Cardiac septum (tissue), 1 donor: ENCODE results near the gene CNPY1. TPM values are rescaled to one million over a fixed set of nuclear protein-coding genes. Genes with fewer than 3 reads are reported as not detected.

Source experiments
- DNase-seq: peaks from one replicate; pipeline ENCODE4 v3.0.0-alpha.2; 2020; ENCODE audit warnings: low spot score
- intact Hi-C: fragments of 100-400 bp; cut with DNase I; formaldehyde crosslinking; loops from one replicate; pipeline ENCODE4 v1.14.0; 2022
- total RNA-seq: library from RNA; stranded (reverse); fragmentation: NEBNext Ultra II Directional; extraction: Animal tissue kit (Norgen Biotek cat#: 25700); gene quantifications from one replicate; pipeline ENCODE4 v1.2.1, GENCODE V29; 2021
- donor health status: DM: no; HTN: no; CAD: no.

Gene CNPY1
- total RNA-seq, 1 donor from 2014 or later, result not detected

DNA sequence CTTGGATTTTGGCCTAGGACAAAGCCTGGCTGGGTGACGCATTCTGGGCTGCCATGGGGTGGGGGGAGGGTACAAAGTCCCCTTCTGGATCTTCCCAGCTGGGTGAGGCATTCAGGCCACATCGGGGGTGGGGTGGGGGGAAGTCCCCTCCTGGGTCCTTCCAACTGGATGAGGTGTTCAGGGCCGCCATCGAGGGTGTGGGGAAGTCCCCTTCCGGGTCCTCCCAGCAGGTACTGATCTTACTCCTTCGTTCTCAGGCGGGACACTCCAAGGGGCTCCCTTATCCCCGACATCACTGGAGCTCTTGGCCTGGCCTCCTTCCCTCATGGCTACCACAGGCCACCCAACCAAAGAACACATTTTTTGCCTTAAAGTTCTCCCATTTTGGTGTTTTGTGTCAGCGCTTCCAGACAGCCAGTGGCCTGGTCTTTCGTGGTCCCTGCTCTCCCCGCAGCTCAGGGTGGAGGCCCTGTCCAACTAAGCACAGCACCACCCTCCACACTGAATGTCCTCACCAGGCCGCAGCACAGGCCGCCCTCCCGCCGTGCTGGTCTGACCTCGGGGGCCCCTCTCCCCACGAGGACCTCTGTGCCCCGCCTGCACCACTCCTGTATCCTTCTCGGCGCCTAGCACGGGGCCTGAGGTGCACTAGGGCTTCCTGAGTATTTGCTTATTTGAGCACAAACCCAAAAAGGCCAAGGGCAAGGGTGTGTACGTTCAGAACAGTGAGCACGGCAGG is 49.9 kb downstream of the CNPY1 start:
- no peak for DNase-seq
- intact Hi-C loops, result no loop called here

GRCh38 chr7:155495440-155496248 is 50.7 kb downstream of the CNPY1 start:
- peak; percentile 68 for DNase-seq
- intact Hi-C loops, result no loop called here

GRCh38 chr7:155494551-155494950 is 51.8 kb downstream of the CNPY1 start:
- intact Hi-C loops, result no loop called here
- DNase-seq, result no peak

GRCh38 chr7:155493744-155494538 is 52.4 kb downstream of the CNPY1 start:
- DNase-seq, result peak; percentile 70
- intact Hi-C loops, result no loop called here

DNA sequence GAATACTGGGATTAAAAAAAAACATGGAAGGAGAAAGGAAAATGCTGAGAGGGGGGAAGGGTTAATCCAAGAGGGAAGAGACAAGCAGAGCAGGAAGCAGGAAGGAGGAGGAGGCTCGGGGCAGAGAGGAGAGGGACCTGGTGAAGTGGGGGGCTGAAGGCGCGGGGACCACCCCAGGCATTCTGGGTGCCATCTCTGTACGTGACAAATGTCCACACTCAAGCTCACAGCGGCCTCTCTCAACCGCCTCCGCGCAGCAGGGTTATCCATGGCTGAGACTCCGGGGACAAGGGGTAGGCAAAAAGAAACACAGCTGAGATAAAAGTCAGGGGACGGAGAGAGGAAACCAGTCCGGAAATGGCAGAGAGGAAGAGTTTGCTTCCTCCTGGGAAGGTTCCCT is 54.5 kb downstream of the CNPY1 start:
- no peak for DNase-seq
- intact Hi-C loops, result no loop called here

- no peak for DNase-seq
- intact Hi-C loops, result no loop called here
Observed at GRCh38 chr7:155490697-155491628, 55.4 kb downstream of the CNPY1 start.

DNA sequence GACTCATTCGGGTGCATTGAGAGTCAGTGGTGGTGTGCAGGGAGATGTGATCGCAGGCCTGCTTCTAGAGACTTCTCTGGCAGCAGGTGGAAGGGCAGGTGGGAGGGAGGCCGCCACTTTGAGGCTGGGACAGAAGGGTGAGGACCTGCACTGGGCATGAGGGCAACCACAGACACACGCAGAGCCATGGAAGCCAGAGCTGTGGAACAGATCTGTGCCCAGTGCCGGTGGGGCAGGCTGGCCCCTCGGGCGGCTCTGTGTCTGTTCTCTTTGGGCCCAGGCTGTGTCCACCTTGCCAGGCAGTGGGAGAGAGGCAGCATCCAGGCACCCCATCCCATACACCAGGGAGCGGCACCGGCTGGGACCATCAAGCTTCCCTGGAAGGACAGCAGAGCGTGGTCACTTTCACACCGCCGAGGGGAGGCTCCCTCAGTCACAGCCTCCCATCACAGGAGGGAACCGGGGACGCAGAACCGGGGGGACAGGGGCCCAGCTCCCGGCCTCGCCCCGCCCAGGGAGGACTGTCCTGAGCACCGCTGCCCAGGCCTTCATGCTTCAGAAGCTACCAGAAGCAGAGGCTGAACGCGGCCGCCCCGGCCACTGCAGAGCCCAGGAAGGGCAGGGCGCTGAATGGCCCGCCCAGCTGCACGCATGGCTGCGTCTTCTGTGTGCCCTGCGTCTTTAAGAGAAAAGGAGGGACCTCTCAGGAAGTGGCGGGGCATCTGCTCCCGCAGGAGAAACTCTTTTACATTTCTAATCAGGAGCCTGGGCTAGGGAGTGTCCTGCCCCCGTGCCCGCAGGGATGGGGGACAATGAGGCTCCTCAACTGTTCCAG is 56.3 kb downstream of the CNPY1 start:
- intact Hi-C loops, result no loop called here
- DNase-seq, result no peak

GRCh38 chr7:155489158-155489840 is 57.1 kb downstream of the CNPY1 start:
- no peak for DNase-seq
- intact Hi-C loops, result no loop called here

GRCh38 chr7:155488483-155489127 is 57.8 kb downstream of the CNPY1 start:
- intact Hi-C loops, result no loop called here
- DNase-seq, result no peak

DNA sequence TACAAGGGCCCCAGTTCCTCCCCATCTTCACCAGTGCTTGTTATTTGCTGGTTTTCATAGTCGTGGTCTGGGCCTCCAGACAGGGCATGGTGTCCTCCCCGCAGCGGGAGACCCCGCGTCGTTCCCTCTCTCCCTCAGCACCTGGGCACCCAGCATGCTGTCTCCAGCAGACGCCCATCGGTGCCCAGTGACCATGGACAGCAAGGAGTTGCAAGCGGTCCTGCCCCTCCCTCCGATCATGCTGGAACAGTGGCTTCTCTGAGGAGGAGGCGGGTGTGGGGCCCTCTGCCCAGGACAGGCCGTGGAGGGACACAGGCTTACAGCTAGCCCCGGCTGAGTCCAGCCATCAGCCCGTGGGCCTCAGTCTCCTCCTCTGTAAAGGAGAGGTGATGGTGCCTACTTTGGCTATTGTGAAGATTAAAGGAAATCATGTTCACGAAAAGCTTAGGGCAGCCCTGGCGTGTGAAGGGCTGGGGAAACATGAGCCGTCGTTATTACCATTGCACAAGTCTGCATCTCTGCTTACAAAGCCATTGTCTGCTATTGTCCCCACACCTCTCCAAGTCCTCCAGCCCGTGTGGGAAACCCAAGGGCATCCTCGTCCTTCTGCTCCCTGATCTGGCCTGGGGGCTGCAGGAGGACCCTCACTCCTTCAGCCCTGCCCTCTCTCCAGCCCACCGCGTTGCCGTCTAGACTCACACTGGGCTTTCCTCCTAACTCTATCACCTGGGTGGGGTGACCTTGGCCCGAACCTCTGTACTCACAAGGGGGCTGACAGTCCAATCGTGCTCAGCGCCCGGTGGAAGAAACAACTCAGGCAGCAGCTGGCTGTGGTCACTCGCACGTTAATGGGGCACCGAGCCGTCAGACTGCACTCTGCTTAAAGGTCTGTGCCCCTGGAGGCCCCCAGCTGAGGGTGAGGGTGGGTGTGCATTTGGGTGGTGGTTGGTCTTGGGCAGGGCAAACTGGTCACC is 58.6 kb downstream of the CNPY1 start:
- intact Hi-C loops, result no loop called here
- DNase-seq, result no peak

DNA sequence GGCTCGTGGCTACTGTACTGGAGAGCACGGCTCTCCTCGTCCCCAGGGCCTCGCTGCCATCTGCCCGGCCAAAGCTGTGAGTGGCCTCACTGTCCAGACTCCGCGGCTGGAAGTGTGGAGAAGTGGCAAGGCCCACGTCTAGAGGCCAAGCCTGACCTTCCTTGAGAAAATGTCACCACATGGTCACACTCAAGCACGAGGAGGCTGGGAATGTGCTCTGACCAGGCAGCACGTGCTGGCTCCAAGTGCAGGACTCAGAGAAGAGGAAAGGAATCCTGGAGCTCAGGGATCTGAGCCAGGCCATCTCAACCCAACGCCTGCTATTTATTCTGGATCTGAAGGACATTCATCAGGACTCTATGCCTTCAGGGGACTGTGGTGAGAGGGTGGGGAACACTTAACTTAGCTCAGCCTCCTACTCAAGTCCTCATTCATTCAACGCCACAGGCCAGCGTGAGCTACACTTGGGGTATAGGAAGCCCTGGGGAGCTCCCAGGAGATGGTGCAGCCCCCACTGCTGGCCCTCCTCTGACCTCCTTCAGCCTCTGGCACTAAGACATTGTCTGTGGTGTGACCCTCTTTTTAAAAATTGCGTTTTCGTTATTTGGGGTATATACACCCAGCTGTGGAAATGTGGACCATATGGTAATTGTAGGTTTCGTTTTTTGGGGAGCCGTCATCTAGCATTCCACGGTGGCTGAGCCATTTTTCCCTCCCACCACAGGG is 59.4 kb downstream of the CNPY1 start:
- DNase-seq, result no peak
- intact Hi-C loops, result no loop called here

GRCh38 chr7:155484483-155485399 is 61.6 kb downstream of the CNPY1 start:
- intact Hi-C loops, result no loop called here

GRCh38 chr7:155483868-155484325 is 62.5 kb downstream of the CNPY1 start:
- peak; percentile 70 for DNase-seq
- intact Hi-C loops, result no loop called here

More at GRCh38 chr7:155484483-155485399, 61.6 kb downstream of the CNPY1 start:
- peak; percentile 43 for DNase-seq

DNA sequence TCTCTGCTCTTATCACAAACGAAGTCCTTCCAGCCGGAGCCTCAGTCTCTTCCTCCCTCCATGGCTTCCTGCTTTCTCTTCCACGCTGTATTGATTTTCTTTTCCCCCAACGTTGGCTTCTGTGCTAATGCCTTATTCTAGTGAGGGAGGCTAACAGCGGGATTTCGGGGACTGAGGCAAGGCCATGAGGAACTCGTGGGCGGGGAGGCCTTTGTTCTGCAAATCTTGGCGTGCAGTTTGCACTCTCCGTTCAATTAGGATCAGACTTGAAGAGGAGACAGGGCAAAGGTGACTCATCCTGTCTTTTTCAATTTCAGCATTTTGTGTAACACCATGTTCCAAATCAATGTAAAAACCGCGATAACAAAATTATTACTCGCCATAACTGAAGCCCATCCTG is 63.1 kb downstream of the CNPY1 start:
- no peak for DNase-seq
- intact Hi-C loops, result no loop called here
